Endothelial cell of umbilical vein (primary cell): ENCODE results near the gene SCUBE3. TPM values are rescaled to one million over a fixed set of nuclear protein-coding genes. Genes with fewer than 3 reads are reported as not detected.

Experiments used
- BruUV-seq: library from RNA; stranded (reverse); fragments of 400-500 nt; replicated peaks from 2 replicates; lab custom pipeline; 2021; lab: Mats Ljungman, UMichigan
- CTCF ChIA-PET: fragments of 300-600, 350-600 bp; sonication (Branson Sonifier 250); formaldehyde crosslinking; loops from one replicate; lab custom pipeline; 2021; ENCODE audit warnings: antibody characterized with exemption, inconsistent platforms; lab: Charles Lee
- POLR2A ChIA-PET: fragments of 300-600, 350-600 bp; sonication (Branson Sonifier 250); formaldehyde crosslinking; loops from one replicate; lab custom pipeline; 2021; ENCODE audit warnings: antibody characterized with exemption, inconsistent platforms; lab: Charles Lee
- DNase-seq: peaks from one replicate; pipeline ENCODE4 v3.0.0-alpha.2; 2011; ENCODE audit warnings: low read depth, low spot score
- FAIRE-seq: peaks from 2 replicates; lab custom pipeline; 2011; peaks lifted over from hg19 to GRCh38; lab: Jason Lieb, UNC
- H2AFZ ChIP-seq: 2 replicates; pipeline ENCODE4 v1.6.0; 2012; ENCODE audit warnings: low read depth, low read length, control low read depth, inconsistent platforms
- H3K27ac ChIP-seq: 2 replicates; pipeline ENCODE4 v1.5.1; 2011; ENCODE audit warnings: low read depth, mild to moderate bottlenecking, control low read depth, low read length, moderate library complexity; ENCODE audit not compliant: insufficient read depth
- H3K27me3 ChIP-seq, 2 experiments: 2 replicates each; pipeline versions ENCODE4 v1.6.0 to v1.6.1; 2011; ENCODE audit warnings: low read length in 2 of 2, mixed read lengths in 1 of 2; ENCODE audit not compliant: control insufficient read depth in 2 of 2, insufficient read depth in 2 of 2
- H3K36me3 ChIP-seq, 2 experiments: 2 replicates in 1 of 2; 3 replicates in 1 of 2; pipeline ENCODE4 v1.5.1; 2011; ENCODE audit warnings: low read length in 2 of 2, mild to moderate bottlenecking in 1 of 2, moderate library complexity in 1 of 2; ENCODE audit not compliant: control insufficient read depth in 2 of 2, insufficient read depth in 2 of 2; ENCODE audit errors: extremely low read depth in 1 of 2
- H3K4me1 ChIP-seq: 3 replicates; pipeline ENCODE4 v1.5.1; 2011; ENCODE audit warnings: mild to moderate bottlenecking, low read length; ENCODE audit not compliant: control insufficient read depth, insufficient read depth; ENCODE audit errors: extremely low read depth
- H3K4me2 ChIP-seq: 2 replicates; pipeline ENCODE4 v1.6.1; 2011; ENCODE audit warnings: low read length, control low read depth, mixed read lengths; ENCODE audit not compliant: insufficient read depth
- H3K4me3 ChIP-seq, 3 experiments: fragments of 200-600 bp in 1 of 3; sonication (generic), shearing (Covaris generic) in 1 of 3; replicated peaks in 1 of 3; 2 replicates each; pipeline ENCODE4 v1.5.1; 2011 to 2016; ENCODE audit warnings: control low read depth in 3 of 3, low read length in 3 of 3, mild to moderate bottlenecking in 2 of 3, inconsistent platforms in 1 of 3, low read depth in 1 of 3, moderate library complexity in 1 of 3; ENCODE audit not compliant: insufficient read depth in 1 of 3
- H3K79me2 ChIP-seq: 2 replicates; pipeline ENCODE4 v1.6.0; 2012; ENCODE audit warnings: low read length, inconsistent platforms; ENCODE audit not compliant: control insufficient read depth, insufficient read depth
- H3K9ac ChIP-seq: replicated peaks from 2 replicates; pipeline ENCODE3; 2011; ENCODE audit warnings: low read length, control low read depth; ENCODE audit not compliant: insufficient read depth; ENCODE audit errors: extremely low read depth
- H3K9me1 ChIP-seq: replicated peaks from 3 replicates; pipeline ENCODE4 v1.6.0; 2011; ENCODE audit warnings: mild to moderate bottlenecking, low read length; ENCODE audit not compliant: control insufficient read depth, insufficient read depth; ENCODE audit errors: extremely low read depth
- H3K9me3 ChIP-seq: replicated peaks from 2 replicates; pipeline ENCODE4 v1.5.1; 2012; ENCODE audit warnings: low read length, inconsistent platforms; ENCODE audit not compliant: control insufficient read depth, insufficient read depth
- H4K20me1 ChIP-seq: replicated peaks from 2 replicates; pipeline ENCODE3; 2011; ENCODE audit warnings: mild to moderate bottlenecking, low read length; ENCODE audit not compliant: control insufficient read depth, insufficient read depth; ENCODE audit errors: extremely low read depth
- CTCF ChIP-seq, 2 donors: IDR thresholded peaks; 1 replicate in 1 of 2; 2 replicates in 1 of 2; pipeline ENCODE4 v1.5.1; 2011; ENCODE audit warnings: low read length in 2 of 2, mild to moderate bottlenecking in 2 of 2, moderate library complexity in 2 of 2, control low read depth in 1 of 2, inconsistent platforms in 1 of 2, low read depth in 1 of 2; ENCODE audit not compliant: insufficient read depth in 1 of 2; ENCODE audit errors: extremely low read depth in 1 of 2
- EZH2 ChIP-seq: IDR thresholded peaks from 2 replicates; pipeline ENCODE4 v1.6.1; 2012; ENCODE audit warnings: borderline replicate concordance, low read depth, mild to moderate bottlenecking, moderate library complexity, low read length, inconsistent platforms; ENCODE audit not compliant: severe bottlenecking
- FOS ChIP-seq: IDR thresholded peaks from 2 replicates; pipeline ENCODE4 v1.6.1; 2011; ENCODE audit warnings: mild to moderate bottlenecking, low read length, moderate library complexity, borderline replicate concordance; ENCODE audit not compliant: insufficient read depth
- GATA2 ChIP-seq: IDR thresholded peaks from 2 replicates; pipeline ENCODE4 v1.7.0; 2011; ENCODE audit warnings: low read depth, mild to moderate bottlenecking, moderate library complexity, mixed read lengths, low read length; ENCODE audit not compliant: insufficient read length, insufficient read depth
- JUN ChIP-seq: IDR thresholded peaks from 2 replicates; pipeline ENCODE4 v1.6.1; 2011; ENCODE audit warnings: borderline replicate concordance, low read depth; ENCODE audit not compliant: insufficient read length, insufficient read depth
- MAX ChIP-seq: IDR thresholded peaks from 2 replicates; pipeline ENCODE4 v1.6.1; 2011; ENCODE audit not compliant: insufficient read depth, insufficient read length
- MYC ChIP-seq: IDR thresholded peaks from one replicate; pipeline ENCODE4 v1.6.1; 2011; ENCODE audit warnings: mild to moderate bottlenecking, low read depth, low read length
- POLR2A ChIP-seq: IDR thresholded peaks from 2 replicates; pipeline ENCODE4 v1.6.1; 2012; ENCODE audit warnings: low read depth, mild to moderate bottlenecking, control low read depth, low read length
- POLR2AphosphoS5 ChIP-seq: IDR thresholded peaks from 2 replicates; pipeline ENCODE4 v1.6.1; 2012; ENCODE audit warnings: low read depth, mild to moderate bottlenecking, control low read depth, low read length, moderate library complexity; ENCODE audit not compliant: insufficient read depth
- dilution Hi-C: fragments of 300-500 bp; cut with MboI; formaldehyde crosslinking; loops from one replicate; pipeline ENCODE4 v1.15.0; 2019; ENCODE audit warnings: low sequenced_read_pairs; ENCODE audit not compliant: extremely low pct_ligation_motif_present
- intact Hi-C: fragments of 100-400 bp; cut with micrococcal nuclease; formaldehyde crosslinking; loops from one replicate; pipeline ENCODE4 v1.10.0; 2022
- polyA plus RNA-seq, 4 experiments: library from polyadenylated mRNA; depleted of rRNA in 3 of 4; stranded (reverse) in 3 of 4; unstranded in 1 of 4; fragments of >200 nt; gene quantifications; 2 replicates each; pipeline versions ENCODE4 v1.2.1 to v1.2.3, GENCODE V29; 2011 to 2012; ENCODE audit warnings: missing spikeins in 1 of 4
- total RNA-seq: library from RNA; stranded (reverse); gene quantifications from 2 replicates; pipeline ENCODE4 v1.2.3, GENCODE V29; 2021

SCUBE3 gene
- total and polyA plus RNA-seq, 2 donors (not counting 3 experiments of a cell fraction or from before 2014, with no cell fraction given) = 1.1 to 1.5 TPM

- POLR2A ChIA-PET = no interaction called here
- Histone ChIP-seq H3K4me3 (no peak overlapping the region), H3K9me3 (no peaks in the 10 kb centered on the region), H3K4me2 (no peak overlapping the region), H3K9ac (no peak overlapping the region), H2AFZ (no peak overlapping the region), H3K4me1 (peaks cover 9% of the 10 kb centered on the region), H3K9me1 (no peaks in the 10 kb centered on the region), H3K79me2 (no peaks in the 10 kb centered on the region), H3K27ac (no peak overlapping the region), H4K20me1 (no peaks in the 10 kb centered on the region), H3K27me3 (no peaks in the 10 kb centered on the region), H3K36me3 (no peaks in the 10 kb centered on the region)
- DNase-seq (no peak), FAIRE-seq (no peak)
- intact Hi-C loops = no loop called here
- no peak for TF ChIP-seq POLR2A
- TF ChIP-seq JUN = no peak
- TF ChIP-seq EZH2 = no peak
- TF ChIP-seq MAX = no peak
- no peak for TF ChIP-seq CTCF (IDR thresholded peaks at IDR 0.05; ENCODE audit: extremely low read depth in 1 of 2, insufficient read depth in 1 of 2, low read depth in 1 of 2, low read length in 2 of 2)
- no peak for TF ChIP-seq FOS
- TF ChIP-seq POLR2AphosphoS5 = no peak
- no peak for TF ChIP-seq MYC
- no peak for TF ChIP-seq GATA2
- CTCF ChIA-PET = interaction anchor here (1.1 to 1.2 kb wide), 3 partner anchors 26 to 83 kb away, joined by 3 read pairs; no protein-coding TSS in a partner anchor
- no TSS peak for BruUV-seq
- dilution Hi-C loops = no loop called here
These were observed 34.6 kb upstream of the SCUBE3 start for GRCh38 chr6:35178932-35179832.
